ENCODE measurements around the gene MAN1C1.

MAN1C1 gene

DNA sequence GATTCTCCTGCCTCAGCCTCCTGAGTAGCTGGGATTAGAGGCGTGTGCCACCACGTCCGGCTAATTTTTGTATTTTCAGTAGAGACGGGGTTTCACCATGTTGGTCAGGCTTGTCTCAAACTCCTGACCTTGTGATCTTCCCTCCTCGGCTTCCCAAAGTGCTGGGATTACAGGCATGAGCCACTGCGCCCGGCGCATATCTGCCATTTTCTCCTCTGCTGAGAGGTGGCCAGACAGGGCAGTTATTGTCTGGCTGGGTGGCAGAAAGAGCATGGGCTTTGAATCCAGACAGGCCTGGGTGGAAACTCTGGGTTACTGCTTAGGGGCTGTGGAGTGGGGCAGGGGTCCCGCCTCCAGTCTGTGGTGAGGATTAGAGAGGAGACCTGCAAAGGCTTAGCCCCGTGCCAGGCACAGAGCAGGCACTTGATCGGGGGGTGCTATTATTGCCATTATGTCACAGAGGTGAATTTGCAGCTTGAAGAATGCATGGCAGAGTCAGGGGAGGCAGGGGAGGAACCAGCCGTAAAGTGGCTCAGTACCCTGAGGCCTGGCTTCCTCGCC is 73.9 kb downstream of the MAN1C1 start:
- intact Hi-C loops (cut with DNase I) = no loop called here

GRCh38 chr1:25691211-25691610 is 74.6 kb downstream of the MAN1C1 start:
- intact Hi-C loops (cut with DNase I) = no loop called here
- no peak for DNase-seq

More for the DNA sequence above, 73.9 kb downstream of the MAN1C1 start:
- peak in 1 of 10 donors; percentile 59 for DNase-seq

DNA sequence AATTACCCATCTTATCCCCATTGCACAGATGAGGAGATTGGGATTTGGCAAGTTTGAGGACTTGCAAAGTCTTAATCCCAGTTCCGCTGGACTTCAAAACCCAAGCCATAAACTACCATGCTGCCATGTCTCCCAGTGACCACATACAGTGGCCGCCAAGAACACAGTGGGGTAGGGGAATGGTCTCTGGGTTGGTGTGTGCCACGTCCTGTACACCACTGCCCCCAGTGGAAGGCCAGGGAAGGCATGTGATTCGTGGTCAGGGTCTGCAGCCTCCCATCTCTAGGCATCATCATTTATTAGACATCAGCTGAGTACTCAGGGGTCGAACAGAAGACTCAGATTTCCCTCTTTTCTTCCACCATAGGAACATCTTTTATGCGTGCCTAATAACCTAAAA is 76.0 kb downstream of the MAN1C1 start:
- intact Hi-C loops (cut with DNase I) = no loop called here
- peak in 1 of 10 donors; percentile 49 for DNase-seq

DNA sequence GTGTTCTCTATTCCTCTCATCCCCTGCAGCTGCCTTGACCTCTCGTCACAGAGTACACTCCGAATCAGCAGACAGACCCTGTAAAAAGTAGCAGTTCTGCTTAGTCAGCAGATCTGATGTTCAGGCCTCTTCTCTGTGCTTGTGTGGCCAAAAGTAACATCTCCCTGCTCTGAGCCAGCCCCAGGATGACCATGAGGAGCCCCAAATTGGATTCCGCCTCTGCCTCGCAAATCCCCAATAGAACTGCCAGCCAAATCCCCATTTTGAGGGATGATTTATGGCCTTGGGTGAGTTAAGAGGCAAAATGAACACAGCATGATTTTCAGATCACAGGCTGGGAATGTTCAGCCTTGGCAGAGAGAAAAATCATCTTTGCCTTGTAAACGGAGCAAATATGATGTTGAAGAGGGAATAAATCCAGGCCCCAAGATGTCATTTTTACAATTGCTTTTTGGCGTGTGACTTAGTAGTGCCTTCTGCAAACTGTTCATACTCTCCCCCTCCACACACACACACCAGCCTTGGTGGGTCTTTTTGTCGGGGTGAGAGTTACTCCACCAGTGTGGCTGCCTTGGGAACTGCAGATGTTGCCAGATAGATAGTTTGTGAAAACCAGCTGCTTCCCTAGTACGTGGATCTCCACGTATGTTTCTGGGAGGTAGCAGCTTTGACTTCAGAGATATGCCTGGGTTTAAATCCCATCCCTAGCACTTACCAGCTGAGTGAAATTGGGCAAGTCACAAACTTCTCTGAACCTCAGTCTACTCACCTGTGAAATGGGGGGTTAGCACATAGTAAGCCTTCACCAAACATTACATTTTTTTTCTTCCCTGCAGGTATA is 77.8 kb downstream of the MAN1C1 start:
- intact Hi-C loops (cut with DNase I) = loop anchor here (5.0 kb wide), 1 partner anchor 77 kb away; the partner anchor contains the start of gene MAN1C1
- DNase-seq = peak in 1 of 10 donors; percentile 44

DNA sequence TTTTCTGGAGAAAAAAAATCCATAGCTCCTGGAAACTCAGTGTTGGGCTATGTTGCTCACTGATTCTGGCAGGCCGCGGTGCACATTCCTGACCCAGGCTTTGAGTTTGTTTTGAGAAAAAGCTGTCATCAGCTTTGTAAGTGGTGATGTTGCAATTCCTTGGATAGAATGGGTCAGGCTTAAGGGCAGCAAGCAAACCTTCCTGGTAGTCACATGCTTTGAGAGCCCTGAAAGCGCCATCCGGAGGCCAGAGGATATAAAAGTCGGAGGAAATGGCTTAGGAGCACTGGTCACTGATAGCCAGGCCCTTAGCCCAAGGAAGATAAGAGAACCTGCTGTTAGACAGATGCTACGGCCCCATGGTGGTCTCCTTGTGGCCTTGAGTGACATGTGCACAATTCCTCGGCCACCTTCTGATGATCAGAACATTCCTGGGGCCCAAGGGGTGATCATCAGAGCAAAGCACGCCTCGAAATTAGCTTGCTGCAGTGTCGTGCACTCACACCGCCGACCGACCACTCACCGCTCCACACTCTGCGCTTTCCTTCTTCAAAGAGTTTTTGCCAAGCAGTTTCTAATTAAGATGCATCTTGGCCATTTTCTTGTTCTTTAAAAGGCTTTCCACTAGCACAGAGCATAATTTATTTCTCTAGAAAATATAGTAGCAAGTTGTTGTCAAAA is 78.6 kb downstream of the MAN1C1 start:
- DNase-seq = peak in 2 of 10 donors; percentile 67 to 87
- intact Hi-C loops (cut with DNase I) = loop anchor here (5.0 kb wide), 1 partner anchor 78 kb away; the partner anchor contains the start of gene MAN1C1

GRCh38 chr1:25695771-25696311 is 79.2 kb downstream of the MAN1C1 start:
- intact Hi-C loops (cut with DNase I) = loop anchor here (5.0 kb wide), 1 partner anchor 79 kb away; the partner anchor contains the start of gene MAN1C1
- peak in 6 of 10 donors; percentile 45 to 92 (median 64) for DNase-seq

- peak in 1 of 10 donors; percentile 27 for DNase-seq
- intact Hi-C loops (cut with DNase I) = loop anchor here (5.0 kb wide), 1 partner anchor 79 kb away; the partner anchor contains the start of gene MAN1C1
Measured at GRCh38 chr1:25696643-25697042, 80.1 kb downstream of the MAN1C1 start.

DNA sequence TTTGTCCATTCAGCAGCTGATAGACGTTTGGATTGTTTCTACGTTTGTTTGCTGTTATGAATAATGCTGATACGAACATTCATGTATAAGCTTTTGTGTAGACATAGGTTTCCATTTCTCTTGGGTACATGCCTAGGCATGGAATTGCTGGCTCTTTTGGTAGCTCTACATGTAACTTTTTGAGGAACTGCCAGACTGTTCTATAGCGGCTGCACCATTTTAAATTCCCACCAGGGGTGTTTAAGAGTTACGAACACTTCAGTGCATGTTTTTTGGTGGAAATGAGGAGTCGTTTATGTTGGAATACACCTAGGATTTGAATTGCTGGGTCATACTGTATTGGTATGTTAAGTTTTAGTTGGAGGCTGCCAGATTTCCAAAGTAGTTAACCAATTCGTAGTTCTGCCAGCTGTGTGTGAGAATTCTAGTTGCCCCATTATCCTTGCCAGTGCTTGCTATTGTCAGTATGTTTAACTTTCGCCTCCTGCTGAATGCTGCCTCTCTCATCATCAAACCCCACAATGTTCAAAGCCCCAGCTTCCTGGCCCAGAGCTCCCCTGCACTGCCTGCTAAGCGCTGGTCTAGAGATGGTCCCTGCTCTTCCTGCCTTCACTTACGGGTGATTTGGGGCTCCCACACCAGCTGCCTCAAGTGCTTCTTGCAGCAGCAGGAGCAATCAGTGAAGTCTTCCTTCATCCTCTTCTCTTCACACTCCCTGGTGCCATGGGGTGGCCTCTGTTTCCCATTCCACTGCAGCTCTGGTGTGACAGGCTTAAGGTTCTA is 81.0 kb downstream of the MAN1C1 start:
- DNase-seq = peak in 1 of 10 donors; percentile 73
- intact Hi-C loops (cut with DNase I) = loop anchor here (5.0 kb wide), 1 partner anchor 80 kb away; the partner anchor contains the start of gene MAN1C1

- peak in 1 of 10 donors; percentile 50 for DNase-seq
- intact Hi-C loops (cut with DNase I) = loop anchor here (5.0 kb wide), 1 partner anchor 81 kb away; the partner anchor contains the start of gene MAN1C1
Measured at GRCh38 chr1:25698252-25698651, 81.7 kb downstream of the MAN1C1 start.

GRCh38 chr1:25699059-25699458 is 82.5 kb downstream of the MAN1C1 start:
- intact Hi-C loops (cut with DNase I) = loop anchor here (5.0 kb wide), 1 partner anchor 82 kb away; the partner anchor contains the start of gene MAN1C1
- peak in 1 of 10 donors; percentile 9 for DNase-seq

- DNase-seq = peak in 5 of 10 donors; percentile 45 to 91 (median 84)
- intact Hi-C loops (cut with DNase I) = loop anchor here (5.0 kb wide), 1 partner anchor 82 kb away; the partner anchor contains the start of gene MAN1C1
Measured at GRCh38 chr1:25699500-25700143, 83.0 kb downstream of the MAN1C1 start.

DNA sequence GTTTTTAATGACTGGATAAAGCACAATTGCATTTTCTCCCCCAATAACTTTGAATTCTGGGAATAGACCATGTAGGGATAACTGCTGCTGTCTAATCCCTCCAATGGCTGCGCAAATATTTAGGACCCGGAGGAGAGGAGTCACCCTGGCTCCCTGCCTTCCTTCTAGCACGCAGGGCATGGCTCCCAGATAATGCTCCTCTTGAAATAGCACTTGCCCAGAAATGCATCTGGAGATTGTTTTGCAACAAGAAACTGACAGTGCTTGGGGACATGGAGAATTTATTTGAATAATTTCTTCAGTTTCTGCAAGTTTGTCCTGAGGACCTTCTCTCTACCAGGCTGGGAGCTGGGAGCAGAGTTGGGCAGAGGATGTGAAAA is 83.5 kb downstream of the MAN1C1 start:
- intact Hi-C loops (cut with DNase I) = no loop called here
- DNase-seq = peak in 4 of 10 donors; percentile 38 to 88 (median 62)

GRCh38 chr1:25700626-25701025 is 84.0 kb downstream of the MAN1C1 start:
- peak in 1 of 10 donors; percentile 75 for DNase-seq
- intact Hi-C loops (cut with DNase I) = no loop called here

DNA sequence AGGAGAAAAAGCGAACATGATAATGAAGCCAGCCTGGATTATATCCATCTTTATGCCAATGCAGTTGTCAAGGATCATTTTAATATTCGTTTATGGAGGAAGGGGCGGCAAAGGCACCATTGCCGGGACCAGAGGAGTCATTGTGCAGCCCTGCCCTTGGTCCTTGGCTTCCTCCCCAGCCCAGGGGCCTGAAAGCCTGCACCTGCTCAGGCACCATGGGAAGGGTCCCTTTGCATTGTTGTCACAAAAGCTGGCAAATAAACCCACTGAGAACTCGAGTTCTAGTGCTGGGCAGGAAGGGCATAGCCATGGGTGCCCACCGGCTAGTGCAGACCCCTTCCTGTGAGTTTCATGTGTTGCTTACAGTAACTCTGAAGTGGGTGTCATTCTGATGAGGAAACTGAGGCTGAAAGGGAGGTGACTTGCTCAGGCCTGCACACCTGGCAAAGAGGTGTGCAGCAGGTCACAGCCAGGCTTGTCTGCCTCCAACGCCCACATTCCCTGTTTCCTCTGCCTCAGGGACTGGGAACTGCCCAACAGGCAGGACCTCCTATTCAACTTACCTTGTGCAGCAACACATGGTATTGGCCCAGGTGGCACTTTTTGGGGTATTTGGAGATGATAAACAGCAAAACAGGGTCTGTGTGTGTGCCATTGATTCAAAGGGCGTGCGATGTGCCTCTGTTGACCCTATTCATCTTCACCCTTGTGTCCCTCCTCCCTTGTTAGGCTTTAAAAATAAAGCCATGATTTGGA is 84.6 kb downstream of the MAN1C1 start:
- intact Hi-C loops (cut with DNase I) = no loop called here
- peak in 1 of 10 donors; percentile 63 for DNase-seq

- intact Hi-C loops (cut with DNase I) = no loop called here
- peak in 1 of 10 donors; percentile 70 for DNase-seq
Measured at GRCh38 chr1:25702101-25702775, 85.6 kb downstream of the MAN1C1 start.

GRCh38 chr1:25703041-25703440 is 86.5 kb downstream of the MAN1C1 start:
- peak in 1 of 10 donors; percentile 40 for DNase-seq
- intact Hi-C loops (cut with DNase I) = no loop called here

GRCh38 chr1:25703671-25704266 is 87.2 kb downstream of the MAN1C1 start:
- intact Hi-C loops (cut with DNase I) = no loop called here
- DNase-seq = peak in 1 of 10 donors; percentile 61

All from posterior cingulate gyrus (tissue), 11 donors.